ENCODE data around the gene OR1E2. TPM values are rescaled to one million over a fixed set of nuclear protein-coding genes. Genes with fewer than 3 reads are reported as not detected.
A peak's percentile ranks its signal among the peaks of the same experiment; 100 is the strongest.

The OR1E2 gene
- not detected for total RNA-seq

- no peak for ATAC-seq (ENCODE audit: low FRiP score)
- no peak for DNase-seq (ENCODE audit: low spot score)
- no peak for TF ChIP-seq CTCF (IDR thresholded peaks at IDR 0.05)
Measured at GRCh38 chr17:3433741-3434140, at the start of gene OR1E2. Gene OR1E2 (minus strand): TSS chr17:3433841. CDS start chr17:3433841, 0 bp downstream.

GRCh38 chr17:3482852-3483251 lies 49.2 kb upstream of the OR1E2 start:
- ATAC-seq (ENCODE audit: low FRiP score), result no peak
- no peak for TF ChIP-seq CTCF (IDR thresholded peaks at IDR 0.05)
- DNase-seq (ENCODE audit: low spot score), result no peak

GRCh38 chr17:3479988-3480387 lies 46.3 kb upstream of the OR1E2 start:
- DNase-seq (ENCODE audit: low spot score) (no peak), ATAC-seq (ENCODE audit: low FRiP score) (no peak)

DNA sequence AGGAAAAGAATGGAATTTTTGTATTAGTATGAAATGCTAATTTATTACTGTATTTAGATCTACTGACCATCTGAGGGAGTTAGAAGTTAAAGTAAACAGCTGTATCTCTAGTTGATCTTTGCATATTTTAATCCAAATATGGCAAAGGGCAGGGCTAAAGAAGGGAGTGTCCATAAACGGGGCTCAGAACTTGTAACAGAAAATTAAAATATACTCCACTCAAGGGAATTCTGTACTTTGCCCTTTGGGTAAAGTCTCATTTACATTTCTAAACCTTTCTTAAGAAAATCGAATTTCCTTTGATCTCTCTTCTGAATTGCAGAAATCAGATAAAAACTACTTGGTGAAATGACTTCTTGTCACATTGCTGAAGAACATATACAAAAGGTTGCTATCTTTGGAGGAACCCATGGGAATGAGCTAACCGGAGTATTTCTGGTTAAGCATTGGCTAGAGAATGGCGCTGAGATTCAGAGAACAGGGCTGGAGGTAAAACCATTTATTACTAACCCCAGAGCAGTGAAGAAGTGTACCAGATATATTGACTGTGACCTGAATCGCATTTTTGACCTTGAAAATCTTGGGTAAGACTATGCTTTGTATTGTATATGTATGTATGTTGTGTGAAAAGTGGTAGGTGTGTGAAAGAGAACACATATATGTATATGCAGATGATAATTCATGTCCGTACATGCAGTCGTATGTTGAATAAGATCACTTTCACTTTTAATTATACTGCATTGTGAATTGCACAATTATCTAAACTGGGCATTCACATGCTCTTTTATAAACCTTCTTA lies 42.4 kb upstream of the OR1E2 start, which contains the start of gene ASPA:
TSS of gene ASPA (plus strand) at position 186 of the 799 bp plus-strand sequence. CDS start at position 349, 163 bp downstream.
- ATAC-seq (ENCODE audit: low FRiP score) (no peak), DNase-seq (ENCODE audit: low spot score) (no peak)
- TF ChIP-seq CTCF (IDR thresholded peaks at IDR 0.05), result no peak

More at GRCh38 chr17:3479988-3480387, 46.3 kb upstream of the OR1E2 start:
- TF ChIP-seq CTCF (IDR thresholded peaks at IDR 0.05), result no peak

GRCh38 chr17:3475251-3475685 lies 41.6 kb upstream of the OR1E2 start:
- no peak for TF ChIP-seq CTCF (IDR thresholded peaks at IDR 0.05)
- no peak for ATAC-seq (ENCODE audit: low FRiP score)
- no peak for DNase-seq (ENCODE audit: low spot score)

- ATAC-seq (ENCODE audit: low FRiP score) (peak; percentile 48), DNase-seq (ENCODE audit: low spot score) (no peak)
- no peak for TF ChIP-seq CTCF (IDR thresholded peaks at IDR 0.05)
Measured at GRCh38 chr17:3474212-3474611, 40.6 kb upstream of the OR1E2 start.

DNA sequence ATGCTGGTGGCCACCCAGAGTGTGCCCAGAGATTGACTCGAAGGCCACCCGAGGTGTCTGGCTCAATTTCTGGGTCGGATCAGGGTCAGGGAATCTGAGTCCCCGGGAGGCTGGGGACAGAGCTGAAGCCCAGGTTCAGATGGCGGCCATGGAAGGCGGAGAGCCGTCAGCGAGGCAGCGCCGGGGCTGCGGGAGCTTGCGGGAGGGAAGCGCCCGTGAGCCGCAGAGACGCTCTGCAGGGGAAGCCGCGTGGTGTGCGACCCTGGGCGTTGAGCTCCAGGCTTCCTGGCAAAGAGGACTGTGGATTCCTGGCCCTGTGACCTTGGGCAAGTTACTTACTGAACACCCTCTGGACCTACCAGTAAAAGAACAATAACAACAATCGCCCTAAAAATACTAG lies 38.5 kb upstream of the OR1E2 start:
- no peak for ATAC-seq (ENCODE audit: low FRiP score)
- no peak for TF ChIP-seq CTCF (IDR thresholded peaks at IDR 0.05)
- DNase-seq (ENCODE audit: low spot score), result no peak
